Right lobe of liver (tissue), 4 donors: ENCODE data around the gene IRAK3.

ENCODE experiments used
- CTCF ChIP-seq, 4 donors: fragments of 200-600 bp in 3 of 4; fragments of 450-650 bp in 1 of 4; IDR thresholded peaks; one replicate each; pipeline versions ENCODE4 v1.5.1 to v1.8.0; 2016 to 2022; ENCODE audit warnings: antibody characterized with exemption in 4 of 4, mild to moderate bottlenecking in 2 of 4
- POLR2A ChIP-seq: fragments of 450-650 bp; IDR thresholded peaks from one replicate; pipeline ENCODE4 v1.6.1; 2017; ENCODE audit warnings: antibody characterized with exemption, mild to moderate bottlenecking
- donor health status: DM: no; HTN: no; CAD: no.
- donor health status: DM: no; HTN: no; CAD: no.
- donor health status: DM: no; HTN: yes; CAD: no.

DNA sequence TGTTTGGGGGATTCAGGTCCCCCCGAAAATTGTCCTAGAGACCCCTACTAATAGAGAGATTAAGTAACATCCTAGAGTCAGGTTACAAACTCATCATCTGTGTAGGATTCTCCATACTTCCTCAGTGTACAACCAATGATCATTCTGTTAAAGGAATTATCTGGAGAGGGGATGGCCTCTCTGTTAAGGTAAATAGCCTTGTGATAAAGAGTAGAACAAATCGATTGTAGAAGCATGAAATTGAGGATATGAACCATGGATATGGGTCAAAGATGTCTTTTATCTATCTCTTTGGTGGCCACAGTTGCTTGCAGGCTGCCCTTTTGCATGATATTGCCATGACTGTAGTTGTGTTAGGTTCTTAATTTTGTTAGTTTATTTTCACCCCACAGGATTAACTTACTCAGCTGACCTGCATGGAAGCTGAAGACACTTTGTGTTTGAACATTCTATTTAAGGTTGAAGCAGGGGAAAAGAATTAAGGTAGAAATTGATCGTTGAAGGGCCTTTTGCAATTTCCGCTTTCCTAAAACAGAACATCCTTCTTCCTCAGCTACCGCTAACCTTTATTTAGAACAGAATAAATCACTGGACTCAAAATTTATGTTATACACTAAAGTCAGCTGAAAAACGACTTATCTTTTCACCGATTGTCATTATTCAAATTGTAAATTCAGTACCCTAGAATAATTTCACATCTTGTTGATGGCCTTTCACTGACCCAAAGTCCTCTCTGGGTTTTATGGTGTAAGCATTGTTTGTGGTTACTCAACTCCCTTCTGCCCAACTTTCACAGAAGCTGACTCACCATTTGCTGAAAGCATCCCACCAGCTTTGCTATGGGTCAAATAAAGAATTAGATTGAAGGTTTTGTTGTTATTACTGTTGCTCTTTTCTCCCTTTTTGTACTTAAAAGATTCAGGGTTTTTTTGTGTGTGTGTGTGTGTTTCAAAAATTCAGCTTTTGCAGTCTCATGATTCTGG, 52.3 kb downstream of the IRAK3 start:
- TF ChIP-seq CTCF (IDR thresholded peaks at IDR 0.05) (no peak), POLR2A (no peak)
